ENCODE measurements around the gene C2CD2L. TPM values are rescaled to one million over a fixed set of nuclear protein-coding genes. Genes with fewer than 3 reads are reported as not detected.

C2CD2L gene
- total and polyA plus RNA-seq, 2 of the 13 experiments (the other 11 are each of a cell fraction or from before 2014, with no cell fraction given): 3.7 to 5.5 TPM

DNA sequence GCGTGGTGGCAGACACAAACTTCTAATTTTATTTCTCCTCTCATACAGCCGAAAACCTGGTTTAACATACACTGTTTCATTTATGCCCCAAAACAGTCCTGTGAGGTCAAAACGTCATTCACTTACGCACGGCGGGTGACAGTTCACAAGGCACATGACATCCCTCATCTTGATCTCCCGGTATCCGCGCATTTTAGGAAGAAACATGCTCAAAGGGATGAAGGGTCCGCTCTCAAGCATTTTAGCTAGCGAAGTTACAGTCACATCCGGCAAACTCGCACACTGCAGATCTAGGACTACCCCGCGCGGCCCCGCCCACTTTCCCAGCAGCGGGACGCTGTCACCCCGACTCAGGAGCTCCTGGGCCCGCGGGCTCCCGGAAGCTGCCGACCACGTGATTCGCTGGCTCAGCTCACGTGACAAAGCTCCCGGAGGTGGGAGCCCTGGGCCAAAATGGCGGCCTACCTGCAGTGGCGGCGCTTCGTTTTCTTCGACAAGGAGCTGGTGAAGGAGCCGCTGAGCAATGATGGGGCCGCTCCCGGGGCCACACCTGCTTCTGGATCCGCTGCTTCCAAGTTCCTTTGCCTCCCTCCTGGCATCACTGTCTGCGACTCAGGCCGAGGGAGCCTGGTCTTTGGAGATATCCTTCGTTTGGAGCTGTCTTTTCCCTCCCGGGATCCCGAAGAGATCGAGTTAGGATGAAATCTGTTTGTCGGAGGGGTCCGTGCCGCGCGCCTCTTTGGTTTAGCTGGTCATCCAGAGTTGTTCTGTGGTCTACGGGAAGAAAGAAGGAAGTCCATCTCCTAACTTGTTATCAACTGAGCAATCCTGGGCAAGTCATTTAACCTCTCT, 39.5 kb upstream of the C2CD2L start, which contains the start of gene VPS11 (continued):
- TF ChIP-seq ZNF253 (CRISPR knock-in tag; IDR thresholded peaks at IDR 0.05; ENCODE audit: borderline replicate concordance): no peak
- no peak for TF ChIP-seq TCF12 (IDR thresholded peaks at IDR 0.05)
- TF ChIP-seq TCF12 (CRISPR knock-in tag; IDR thresholded peaks at IDR 0.05): no peak
- TF ChIP-seq, protein P1, sequence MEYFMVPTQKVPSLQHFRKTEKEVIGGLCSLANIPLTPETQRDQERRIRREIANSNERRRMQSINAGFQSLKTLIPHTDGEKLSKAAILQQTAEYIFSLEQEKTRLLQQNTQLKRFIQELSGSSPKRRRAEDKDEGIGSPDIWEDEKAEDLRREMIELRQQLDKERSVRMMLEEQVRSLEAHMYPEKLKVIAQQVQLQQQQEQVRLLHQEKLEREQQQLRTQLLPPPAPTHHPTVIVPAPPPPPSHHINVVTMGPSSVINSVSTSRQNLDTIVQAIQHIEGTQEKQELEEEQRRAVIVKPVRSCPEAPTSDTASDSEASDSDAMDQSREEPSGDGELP (IDR thresholded peaks at IDR 0.05; ENCODE audit: borderline replicate concordance, low read depth): no peak
- TF ChIP-seq ZNF652 (CRISPR knock-in tag; IDR thresholded peaks at IDR 0.05; ENCODE audit: borderline replicate concordance, low read depth): no peak
- TF ChIP-seq KLF11 (CRISPR knock-in tag; IDR thresholded peaks at IDR 0.05): no peak
- TF ChIP-seq, protein P2, sequence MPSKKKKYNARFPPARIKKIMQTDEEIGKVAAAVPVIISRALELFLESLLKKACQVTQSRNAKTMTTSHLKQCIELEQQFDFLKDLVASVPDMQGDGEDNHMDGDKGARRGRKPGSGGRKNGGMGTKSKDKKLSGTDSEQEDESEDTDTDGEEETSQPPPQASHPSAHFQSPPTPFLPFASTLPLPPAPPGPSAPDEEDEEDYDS (CRISPR knock-in tag; IDR thresholded peaks at IDR 0.05): peak; percentile 73
- no peak for TF ChIP-seq ZNF564 (CRISPR knock-in tag; IDR thresholded peaks at IDR 0.05)
- TF ChIP-seq ZNF891 (CRISPR knock-in tag; IDR thresholded peaks at IDR 0.05): no peak
- TF ChIP-seq ZNF607 (CRISPR knock-in tag; IDR thresholded peaks at IDR 0.05; ENCODE audit: borderline replicate concordance): no peak; the same call in 1 of the 2 replicates
- TF ChIP-seq ARNT (IDR thresholded peaks at IDR 0.05): no peak
- TF ChIP-seq, protein P3, sequence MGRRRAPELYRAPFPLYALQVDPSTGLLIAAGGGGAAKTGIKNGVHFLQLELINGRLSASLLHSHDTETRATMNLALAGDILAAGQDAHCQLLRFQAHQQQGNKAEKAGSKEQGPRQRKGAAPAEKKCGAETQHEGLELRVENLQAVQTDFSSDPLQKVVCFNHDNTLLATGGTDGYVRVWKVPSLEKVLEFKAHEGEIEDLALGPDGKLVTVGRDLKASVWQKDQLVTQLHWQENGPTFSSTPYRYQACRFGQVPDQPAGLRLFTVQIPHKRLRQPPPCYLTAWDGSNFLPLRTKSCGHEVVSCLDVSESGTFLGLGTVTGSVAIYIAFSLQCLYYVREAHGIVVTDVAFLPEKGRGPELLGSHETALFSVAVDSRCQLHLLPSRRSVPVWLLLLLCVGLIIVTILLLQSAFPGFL (CRISPR knock-in tag; IDR thresholded peaks at IDR 0.05): no peak
- TF ChIP-seq, protein P4, sequence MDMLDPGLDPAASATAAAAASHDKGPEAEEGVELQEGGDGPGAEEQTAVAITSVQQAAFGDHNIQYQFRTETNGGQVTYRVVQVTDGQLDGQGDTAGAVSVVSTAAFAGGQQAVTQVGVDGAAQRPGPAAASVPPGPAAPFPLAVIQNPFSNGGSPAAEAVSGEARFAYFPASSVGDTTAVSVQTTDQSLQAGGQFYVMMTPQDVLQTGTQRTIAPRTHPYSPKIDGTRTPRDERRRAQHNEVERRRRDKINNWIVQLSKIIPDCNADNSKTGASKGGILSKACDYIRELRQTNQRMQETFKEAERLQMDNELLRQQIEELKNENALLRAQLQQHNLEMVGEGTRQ (IDR thresholded peaks at IDR 0.05; ENCODE audit: low read depth, low read length): peak; percentile 98
- TF ChIP-seq, protein P4 (CRISPR knock-in tag; IDR thresholded peaks at IDR 0.05; ENCODE audit: borderline replicate concordance): peak; percentile 99; the same call in 1 of the 2 replicates
- TF ChIP-seq, protein P5, sequence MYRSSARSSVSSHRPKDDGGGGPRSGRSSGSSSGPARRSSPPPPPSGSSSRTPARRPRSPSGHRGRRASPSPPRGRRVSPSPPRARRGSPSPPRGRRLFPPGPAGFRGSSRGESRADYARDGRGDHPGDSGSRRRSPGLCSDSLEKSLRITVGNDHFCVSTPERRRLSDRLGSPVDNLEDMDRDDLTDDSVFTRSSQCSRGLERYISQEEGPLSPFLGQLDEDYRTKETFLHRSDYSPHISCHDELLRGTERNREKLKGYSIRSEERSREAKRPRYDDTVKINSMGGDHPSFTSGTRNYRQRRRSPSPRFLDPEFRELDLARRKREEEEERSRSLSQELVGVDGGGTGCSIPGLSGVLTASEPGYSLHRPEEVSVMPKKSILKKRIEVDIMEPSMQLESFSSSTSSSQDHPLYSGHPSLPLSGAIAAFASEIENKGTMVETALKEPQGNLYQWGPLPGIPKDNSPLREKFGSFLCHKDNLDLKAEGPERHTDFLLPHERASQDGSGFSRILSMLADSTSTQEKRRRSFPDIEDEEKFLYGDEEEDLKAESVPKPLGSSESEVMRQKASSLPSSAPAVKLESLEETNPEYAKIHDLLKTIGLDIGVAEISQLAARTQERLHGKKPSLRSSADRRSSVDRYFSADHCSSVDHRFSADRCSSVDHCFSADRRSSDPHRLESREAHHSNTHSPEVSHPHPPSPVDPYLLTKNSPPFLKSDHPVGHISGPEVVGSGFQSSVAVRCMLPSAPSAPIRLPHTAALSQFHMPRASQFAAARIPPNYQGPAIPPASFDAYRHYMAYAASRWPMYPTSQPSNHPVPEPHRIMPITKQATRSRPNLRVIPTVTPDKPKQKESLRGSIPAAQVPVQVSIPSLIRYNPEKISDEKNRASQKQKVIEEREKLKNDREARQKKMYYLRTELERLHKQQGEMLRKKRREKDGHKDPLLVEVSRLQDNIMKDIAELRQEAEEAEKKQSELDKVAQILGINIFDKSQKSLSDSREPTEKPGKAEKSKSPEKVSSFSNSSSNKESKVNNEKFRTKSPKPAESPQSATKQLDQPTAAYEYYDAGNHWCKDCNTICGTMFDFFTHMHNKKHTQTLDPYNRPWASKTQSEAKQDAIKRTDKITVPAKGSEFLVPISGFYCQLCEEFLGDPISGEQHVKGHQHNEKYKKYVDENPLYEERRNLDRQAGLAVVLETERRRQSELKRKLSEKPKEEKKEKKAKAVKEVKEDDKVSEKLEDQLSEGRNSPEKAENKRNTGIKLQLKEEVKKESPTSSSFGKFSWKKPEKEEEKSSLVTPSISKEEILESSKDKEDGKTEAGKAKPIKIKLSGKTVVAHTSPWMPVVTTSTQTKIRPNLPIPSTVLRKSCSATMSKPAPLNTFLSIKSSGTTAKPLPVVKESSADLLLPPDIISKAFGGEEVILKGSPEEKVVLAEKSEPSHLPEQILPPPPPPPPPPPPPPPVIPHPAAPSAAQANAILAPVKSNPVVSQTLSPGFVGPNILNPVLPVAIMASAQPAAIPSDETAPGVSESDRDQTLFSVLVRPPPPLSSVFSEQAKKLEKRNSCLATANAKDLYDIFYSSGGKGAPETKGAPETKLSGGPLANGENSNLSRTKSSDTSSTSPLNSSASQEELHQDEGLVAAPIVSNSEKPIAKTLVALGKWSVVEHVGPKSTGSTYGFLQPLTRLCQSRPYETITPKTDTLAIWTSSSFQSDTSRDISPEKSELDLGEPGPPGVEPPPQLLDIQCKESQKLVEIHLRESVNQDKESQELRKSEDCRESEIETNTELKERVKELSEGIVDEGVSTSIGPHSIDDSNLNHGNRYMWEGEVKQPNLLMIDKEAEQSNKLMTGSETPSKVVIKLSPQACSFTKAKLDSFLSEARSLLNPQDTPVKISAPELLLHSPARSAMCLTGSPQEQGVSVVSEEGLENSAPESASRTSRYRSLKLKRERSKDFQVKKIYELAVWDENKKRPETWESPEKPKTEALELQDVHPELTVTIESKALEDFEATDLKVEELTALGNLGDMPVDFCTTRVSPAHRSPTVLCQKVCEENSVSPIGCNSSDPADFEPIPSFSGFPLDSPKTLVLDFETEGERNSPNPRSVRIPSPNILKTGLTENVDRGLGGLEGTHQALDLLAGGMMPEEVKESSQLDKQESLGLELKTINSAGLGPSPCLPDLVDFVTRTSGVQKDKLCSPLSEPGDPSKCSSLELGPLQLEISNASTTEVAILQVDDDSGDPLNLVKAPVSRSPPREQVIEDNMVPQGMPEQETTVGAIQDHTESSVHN (CRISPR knock-in tag; IDR thresholded peaks at IDR 0.05): no peak
- TF ChIP-seq ZNF121 (CRISPR knock-in tag; IDR thresholded peaks at IDR 0.05): no peak
- no peak for TF ChIP-seq MAFK (conservative IDR thresholded peaks at IDR 0.05 in 1 of 2, IDR thresholded peaks at IDR 0.05 in 1 of 2; ENCODE audit: low read length in 2 of 2)

Data from HepG2 (cell line).